ENCODE results near the gene PRSS36.
"Not testable (repeated sequence)": the region's sequence is repeated elsewhere in the genome, so short reads cannot be mapped to it uniquely, and the experiment has no call there.

PRSS36 gene

GRCh38 chr16:31183432-31184428 is 33.9 kb upstream of the PRSS36 start:
- DNase-seq: no peak

GRCh38 chr16:31182391-31182790 is 32.5 kb upstream of the PRSS36 start:
- DNase-seq: no peak

DNA sequence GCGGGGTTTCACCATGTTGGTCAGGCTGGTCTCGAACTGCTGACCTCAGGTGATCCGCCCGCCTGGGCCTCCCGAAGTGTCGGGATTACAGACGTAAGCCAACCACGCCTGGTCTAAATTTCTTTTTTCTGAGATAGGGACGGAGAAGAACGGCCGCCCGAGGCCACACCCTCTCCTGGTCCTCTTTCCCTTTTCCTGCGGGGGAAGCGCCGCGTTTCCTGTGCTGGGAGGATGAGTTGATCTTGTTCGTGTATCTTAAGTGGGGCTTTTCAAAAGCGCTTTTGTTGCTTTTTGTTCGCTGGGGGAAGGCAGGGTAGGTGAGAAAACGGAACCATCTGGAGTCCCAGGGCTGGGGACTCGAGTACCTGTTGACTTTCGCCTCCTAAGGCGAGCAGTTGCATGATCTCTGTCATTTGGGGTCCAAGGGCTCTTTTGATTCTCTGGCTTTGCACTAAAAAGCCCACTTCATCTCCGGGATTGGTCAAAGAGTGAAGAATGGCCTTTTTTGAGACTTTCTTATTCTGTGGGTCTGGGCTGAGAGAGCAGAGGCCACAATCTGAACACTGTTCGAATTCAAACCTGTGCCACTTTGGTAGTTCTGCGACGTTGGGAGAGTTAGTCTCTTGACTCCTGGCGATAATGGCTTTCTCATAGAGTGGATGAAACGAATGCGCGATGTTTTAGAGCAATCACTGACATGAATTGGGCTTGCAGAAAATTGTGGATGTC is 31.4 kb upstream of the PRSS36 start:
- DNase-seq: peak; percentile 28

DNA sequence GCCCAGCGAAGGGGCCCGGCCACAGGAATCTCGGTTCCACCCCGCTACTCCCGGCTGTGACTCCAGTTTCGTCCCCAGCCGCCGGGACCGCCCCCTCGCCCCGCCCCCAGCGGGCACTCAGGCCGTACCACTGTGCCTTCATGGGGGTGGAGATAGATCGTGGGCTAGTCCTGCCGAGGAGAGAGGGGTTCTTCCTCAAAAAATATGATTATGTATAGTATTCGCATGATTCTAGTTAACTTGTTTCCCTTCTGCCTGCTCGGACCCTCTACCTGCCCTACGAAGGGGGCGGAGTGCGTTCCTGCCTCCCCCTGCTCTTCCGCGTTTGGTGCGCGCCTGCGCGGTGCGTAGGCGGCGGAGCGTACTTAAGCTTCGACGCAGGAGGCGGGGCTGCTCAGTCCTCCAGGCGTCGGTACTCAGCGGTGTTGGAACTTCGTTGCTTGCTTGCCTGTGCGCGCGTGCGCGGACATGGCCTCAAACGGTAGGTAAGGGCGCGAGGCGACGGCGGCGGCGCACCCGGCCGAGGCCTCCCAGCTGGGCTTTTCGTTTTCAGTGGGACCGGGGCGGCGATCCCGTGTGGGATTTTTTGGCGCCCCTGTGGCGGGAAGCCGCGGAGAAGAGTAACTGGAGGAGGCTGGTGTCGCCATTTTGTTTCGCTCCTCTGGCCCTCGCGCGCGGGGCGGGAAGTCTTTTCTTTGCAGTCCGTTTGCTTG is 30.0 kb upstream of the PRSS36 start, which contains the start of gene FUS:
Gene FUS, plus strand, starts transcription at position 393 of the 713 bp plus-strand sequence. Its CDS starts 76 bp downstream, at position 469.
- peak; percentile 87 for DNase-seq

DNA sequence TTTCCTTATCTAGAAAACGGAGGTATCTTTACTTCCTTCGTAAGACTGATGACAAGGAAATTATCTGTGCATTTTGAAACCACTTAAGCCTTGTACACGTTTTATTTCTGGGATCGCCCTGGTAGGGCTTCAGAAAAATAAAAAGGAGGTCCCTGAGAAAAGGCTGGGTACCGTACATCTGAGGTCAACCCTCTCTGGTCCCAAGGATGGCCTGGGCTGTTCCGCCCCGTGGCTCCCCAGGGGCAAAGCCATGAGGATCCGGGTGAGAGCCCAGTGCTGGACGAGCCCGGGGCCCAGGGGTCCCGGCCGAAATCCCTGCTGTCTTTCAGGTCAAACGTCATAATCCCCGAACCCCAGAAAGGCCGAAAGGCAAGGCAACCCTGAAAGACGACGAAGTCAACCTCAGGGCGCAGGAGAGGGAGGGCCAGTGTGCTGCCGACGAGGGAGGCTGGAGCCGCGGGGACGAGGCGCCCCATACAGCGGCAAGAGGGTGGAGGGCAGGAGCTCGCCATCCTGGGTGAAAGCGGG is 29.4 kb upstream of the PRSS36 start:
- no peak for DNase-seq

- DNase-seq: peak; percentile 26
Measured at GRCh38 chr16:31177136-31177535, 27.3 kb upstream of the PRSS36 start.

DNA sequence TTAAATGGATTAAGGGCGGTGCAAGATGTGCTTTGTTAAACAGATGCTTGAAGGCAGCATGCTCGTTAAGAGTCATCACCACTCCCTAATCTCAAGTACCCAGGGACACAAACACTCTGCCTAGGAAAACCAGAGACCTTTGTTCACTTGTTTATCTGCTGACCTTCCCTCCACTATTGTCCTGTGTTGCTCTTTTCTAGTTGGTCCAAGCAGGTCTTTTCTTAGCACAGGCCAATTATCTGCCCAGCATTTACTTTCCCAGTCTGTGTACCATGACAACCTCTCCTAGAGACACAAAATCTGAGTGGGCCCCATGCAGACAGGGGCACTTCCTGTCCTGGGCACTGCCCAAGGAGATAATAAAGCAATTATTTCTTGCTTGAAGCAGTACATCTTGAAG is 20.2 kb upstream of the PRSS36 start:
- not testable (repeated sequence) for DNase-seq

GRCh38 chr16:31168848-31169247 is 19.0 kb upstream of the PRSS36 start:
- no peak for DNase-seq

GRCh38 chr16:31167315-31167714 is 17.4 kb upstream of the PRSS36 start:
- DNase-seq: no peak

DNA sequence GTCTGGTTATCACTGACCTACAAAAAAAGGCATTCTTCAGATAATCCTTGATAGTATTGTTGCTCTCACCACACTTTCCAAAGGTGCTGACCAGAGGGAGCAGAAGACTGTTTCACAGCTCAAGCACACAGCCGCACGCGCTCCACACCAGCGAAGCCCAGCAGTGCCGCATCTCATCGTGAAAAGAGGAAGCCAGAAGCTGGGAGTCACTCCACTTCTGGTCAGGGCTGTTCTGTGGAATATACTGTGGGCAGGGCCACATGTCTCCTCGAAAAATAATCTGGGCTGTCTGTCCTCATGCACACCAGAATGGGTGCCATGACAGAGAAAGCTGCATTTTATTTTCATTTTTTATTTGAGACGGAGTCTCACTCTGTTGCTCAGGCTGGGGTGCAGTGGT is 7.3 kb upstream of the PRSS36 start:
- no peak for DNase-seq

- DNase-seq: not testable (repeated sequence)
Measured at GRCh38 chr16:31150976-31151375, 1.1 kb upstream of the PRSS36 start.

DNA sequence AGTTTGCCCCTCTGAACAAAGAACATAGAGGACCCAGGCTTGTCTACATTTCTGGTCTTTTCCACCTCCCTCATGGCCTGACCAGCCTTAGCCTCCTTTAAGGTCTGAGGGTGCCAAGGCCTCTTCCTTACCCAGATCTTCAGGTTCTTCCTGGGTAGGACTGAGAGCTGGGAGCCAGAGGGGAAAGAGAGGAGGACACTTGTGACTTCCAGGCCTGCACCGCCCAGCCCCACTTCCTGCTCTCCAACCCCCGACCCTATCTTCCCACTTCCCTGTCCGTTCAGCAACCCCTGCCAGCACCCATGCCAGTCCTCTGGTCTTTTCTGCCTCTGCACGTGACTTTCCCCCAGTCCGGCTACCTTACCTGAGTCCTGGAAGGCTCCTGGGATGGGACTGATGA is 534 bp downstream of the PRSS36 start:
- DNase-seq: no peak

DNA sequence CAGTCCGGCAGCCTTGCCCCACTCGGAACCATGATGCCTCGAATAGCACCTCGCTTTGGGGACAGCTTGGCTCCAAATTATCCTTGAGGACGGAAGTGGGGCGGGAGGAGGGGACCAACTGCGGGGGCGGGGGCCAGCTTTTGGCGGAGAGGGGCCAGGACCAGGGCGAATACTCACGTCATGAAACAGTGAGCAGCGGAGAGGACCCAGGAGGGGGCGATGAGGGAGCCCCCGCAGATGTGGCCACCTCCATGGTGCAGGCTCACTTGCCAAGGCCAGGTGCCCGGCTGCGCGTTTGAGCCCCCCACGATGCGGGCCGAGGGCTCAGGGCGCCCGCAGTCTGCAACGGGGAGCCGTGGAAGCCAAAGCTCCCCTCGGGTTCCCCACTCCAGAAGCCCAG is 970 bp downstream of the PRSS36 start:
- no peak for DNase-seq

DNA sequence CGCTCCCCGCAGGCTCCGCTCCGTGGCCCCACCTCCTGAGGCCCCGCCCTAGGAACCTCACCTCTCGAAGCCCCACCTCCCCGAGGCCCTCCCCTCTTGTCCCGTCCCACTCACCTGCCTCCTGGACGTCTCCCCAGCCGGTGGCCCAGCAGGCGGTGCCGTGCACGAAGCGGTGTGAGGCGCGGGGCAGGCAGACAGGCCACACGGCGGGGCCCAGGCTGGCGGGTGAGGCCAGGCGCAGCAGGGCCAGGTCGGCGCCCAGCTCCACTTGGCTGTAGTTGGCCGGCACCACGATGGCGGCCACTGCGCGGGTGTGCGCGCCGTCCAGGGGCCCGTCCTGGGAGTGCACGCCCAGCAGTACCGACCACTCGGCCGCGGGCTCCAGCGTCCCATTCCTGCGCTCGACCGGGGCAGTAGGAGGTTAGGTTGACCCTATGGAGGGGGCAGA is 1.6 kb downstream of the PRSS36 start:
- DNase-seq: no peak

DNA sequence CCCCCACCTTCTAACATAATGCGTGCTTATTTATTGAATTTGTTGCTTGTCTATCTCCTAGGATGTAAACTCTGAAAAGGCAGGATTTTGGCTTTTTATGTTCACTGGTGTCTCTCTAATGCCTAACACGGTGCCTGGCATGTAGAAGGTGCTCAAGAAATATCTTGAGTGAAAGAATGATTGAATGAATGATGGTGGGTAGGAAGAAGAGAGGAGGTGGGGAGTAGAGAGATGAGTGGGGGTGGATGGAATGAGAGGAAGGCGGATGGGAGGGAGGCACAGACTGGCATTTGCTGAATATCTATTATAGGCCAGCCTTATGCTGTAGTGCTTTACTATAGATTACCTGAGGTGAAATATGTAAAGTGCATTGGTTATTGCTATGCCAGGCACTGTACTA is 2.3 kb downstream of the PRSS36 start:
- DNase-seq: no peak

DNA sequence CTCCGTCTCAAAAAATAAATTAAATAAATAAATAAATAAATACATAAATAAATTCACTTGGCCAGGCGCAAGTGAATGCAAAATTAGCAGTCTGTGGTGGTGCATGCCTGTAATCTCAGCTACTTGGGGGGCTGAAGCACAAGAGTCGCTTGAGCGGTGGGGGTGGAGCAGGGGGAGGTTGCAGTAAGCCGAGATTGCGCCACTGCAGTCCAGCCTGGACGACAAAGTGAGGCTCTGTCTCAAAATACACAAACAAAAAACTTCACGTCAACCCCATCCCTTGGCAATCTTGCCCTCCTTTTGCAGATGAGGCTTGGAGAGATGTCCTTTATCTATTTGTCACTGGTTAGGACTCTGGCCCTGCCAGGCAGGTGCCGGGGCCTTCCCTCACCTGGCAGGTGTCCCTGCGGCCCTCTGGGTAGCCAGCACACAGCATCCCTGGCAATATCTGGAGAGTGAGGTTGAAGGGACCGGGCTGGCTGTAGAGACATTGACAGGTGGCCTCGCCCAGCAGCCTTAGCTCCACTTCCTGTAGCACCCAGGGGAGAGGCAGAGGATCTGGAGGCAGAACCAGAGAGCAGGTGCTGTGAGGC is 4.4 kb downstream of the PRSS36 start:
- DNase-seq: no peak

- DNase-seq: not testable (repeated sequence)
Measured at GRCh38 chr16:31144418-31144817, 5.4 kb downstream of the PRSS36 start.

DNA sequence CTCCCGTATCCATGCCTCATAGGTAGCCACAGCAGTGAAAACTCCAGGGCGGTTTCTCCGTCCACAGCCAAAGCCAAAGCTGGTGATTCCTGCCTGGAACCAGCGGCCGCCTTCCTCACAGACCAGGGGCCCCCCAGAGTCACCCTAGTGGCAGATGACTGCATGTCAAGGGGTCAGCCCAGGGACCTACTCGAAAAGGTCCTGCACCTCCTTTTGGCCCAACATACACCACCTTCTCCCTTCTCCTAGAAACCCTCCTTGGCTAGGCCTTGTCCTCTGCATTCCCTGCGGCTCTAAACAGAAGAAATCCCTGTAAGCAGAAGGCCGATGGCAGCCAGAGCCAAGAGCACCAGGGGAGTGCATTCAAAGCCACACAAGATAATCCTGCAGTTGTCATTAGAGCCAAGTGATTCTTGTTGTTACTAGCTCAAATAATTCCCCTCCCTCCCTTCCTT is 6.1 kb downstream of the PRSS36 start:
- no peak for DNase-seq

DNA sequence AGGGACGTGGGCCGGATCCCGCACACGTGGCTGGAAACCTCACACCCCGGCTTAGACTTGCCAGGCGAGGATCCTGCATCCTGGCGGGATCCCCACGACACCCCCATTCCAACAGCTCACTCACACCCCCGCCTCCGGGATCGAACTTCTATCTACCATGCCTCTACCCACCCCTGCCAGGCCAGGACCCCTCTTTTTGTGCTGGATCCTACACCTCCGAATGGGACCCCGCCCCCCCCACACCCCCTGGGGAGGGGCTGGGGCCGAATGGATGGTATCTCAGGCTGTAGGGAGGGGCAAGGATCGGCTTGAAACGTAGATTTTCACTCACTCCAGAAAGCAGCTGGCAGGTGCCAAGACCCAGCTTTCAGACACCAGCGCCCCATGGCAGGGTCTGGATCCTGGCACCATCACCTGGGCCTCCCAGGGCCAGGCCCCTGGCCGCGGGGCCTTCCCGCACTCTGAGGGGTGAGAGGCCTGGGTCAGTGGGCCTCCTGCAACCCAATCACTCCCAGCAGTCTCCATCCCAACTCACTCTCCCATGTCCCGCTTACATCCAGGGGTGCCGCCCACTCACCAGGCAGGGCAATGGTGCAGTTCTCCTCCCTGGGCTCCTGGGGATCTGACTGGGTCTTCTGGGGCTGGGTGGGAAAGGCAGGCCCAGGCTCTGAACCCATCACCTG is 6.7 kb downstream of the PRSS36 start:
- DNase-seq: no peak

- DNase-seq: peak; percentile 98
Measured at GRCh38 chr16:31142109-31143010, 7.5 kb downstream of the PRSS36 start.

Data from activated naive CD4-positive, alpha-beta T cell treated with anti-CD3 and anti-CD28 coated beads, Interleukin-2, amount 50 U/mL, for 16 hours (primary cell).